Amniotic epithelial cell (primary cell): ENCODE measurements around the gene ZNG1B.
"Not testable (repeated sequence)": the region's sequence is repeated elsewhere in the genome, so short reads cannot be mapped to it uniquely, and the experiment has no call there.

Experiments
- DNase-seq: peaks from one replicate; pipeline ENCODE4 v3.0.0-alpha.2; 2010; ENCODE audit warnings: low read depth

The ZNG1B gene

DNA sequence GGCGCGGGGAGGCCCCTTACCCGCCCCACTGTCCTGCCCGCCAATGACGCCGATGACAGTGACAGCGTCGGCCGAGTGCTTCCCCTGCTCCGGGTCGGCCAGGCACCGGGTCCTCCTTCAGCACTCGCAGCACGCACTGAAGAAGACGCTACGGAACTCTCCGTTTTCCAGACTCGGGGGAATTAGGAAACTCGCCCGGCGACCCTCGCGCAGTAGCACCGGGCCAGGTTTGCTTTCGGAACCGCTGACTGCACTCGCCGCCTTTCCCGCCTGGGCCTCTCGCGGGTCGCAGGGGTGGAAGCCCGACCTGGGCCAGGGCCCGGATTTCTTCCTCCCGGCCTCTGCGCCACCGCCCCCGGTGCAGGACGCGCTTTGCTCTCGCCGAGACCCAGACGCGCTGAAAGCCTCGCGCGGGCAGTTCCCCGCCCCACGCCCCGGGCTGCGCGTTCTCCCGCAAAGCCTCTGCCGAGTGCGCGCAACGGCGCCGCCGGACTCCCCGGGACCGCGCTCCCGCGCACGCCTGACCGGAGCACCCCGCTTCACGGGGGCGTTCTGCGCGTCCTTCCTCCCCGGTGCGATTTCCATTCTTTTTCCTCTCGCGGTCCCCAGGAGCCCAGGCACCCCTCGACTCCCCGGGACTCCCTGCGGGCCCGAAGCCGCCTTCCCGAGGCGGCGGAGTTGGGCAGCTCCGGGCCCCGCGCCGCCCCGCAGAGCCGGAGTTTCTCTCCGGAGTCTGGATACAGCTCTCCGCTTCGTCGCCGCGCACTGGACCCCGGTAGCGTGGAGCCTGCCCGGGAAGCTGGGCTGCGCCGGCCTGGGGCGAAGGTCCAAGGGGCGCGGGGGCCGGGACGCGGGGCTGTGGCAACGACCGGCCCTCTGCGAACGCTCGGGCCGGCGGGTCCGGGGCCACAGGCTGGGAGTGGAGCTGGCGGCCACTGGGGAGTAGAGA, 65.9 kb downstream of the ZNG1B start:
- not testable (repeated sequence) for DNase-seq

DNA sequence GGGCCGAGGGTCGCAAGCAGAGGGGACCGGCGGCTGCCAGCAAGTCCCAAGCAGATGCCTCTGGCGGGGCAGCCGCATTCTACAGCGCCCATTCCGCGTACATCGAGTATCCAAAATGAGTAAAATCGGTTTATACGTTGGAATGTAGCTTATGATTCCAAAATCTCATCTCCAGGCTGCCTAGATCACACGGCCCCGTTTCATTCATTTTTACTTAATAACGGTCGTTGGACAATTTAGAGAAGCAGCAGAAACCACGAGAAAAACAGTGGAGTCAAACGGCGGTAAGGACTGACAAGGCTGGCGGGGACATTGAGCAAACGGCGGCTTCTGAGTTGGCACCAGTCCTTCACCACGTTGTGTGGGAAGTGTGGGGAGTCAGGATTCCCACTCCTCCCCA, 66.6 kb downstream of the ZNG1B start:
- DNase-seq, result not testable (repeated sequence)

- not testable (repeated sequence) for DNase-seq
These were observed 70.1 kb downstream of the ZNG1B start for GRCh38 chr2:113507394-113508140.

DNA sequence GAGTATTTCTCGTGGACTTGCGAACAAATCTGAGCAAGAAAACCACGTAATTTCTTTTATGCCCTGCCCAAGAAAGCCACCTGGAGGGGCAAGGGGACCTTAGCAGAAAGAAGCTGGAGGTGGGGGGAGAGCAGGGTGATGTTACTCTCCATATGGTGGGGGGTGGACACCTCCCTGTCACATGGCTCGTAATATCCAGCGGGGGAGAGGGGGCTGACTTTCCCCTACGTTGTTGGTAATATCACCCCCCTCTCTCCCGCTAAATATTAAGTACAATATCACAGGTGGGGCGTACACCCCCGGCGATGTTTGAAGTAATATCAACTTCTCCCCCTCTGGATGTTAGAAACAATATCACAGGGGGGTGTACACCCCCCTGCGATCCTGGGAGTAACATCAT, 70.7 kb downstream of the ZNG1B start:
- DNase-seq, result not testable (repeated sequence)

DNA sequence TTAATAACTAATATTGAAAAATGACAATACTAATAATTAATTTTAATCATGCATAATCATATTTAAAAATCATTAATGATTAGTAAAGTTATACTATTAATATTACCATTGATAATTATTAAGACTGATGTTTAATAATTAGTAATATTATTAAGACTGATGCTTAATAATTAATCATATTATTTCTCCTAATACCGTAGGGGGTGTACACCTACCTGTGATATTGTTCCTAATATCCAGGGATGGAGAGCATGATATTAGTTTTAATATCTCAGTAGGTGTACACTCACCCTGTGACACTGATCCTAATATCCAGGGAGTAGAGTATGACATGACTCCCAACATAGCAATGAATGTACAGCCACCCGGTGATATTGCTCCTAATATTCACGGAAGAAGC, 73.4 kb downstream of the ZNG1B start:
- not testable (repeated sequence) for DNase-seq

- DNase-seq, result not testable (repeated sequence)
These were observed 74.4 kb downstream of the ZNG1B start for GRCh38 chr2:113511859-113512258.

GRCh38 chr2:113515457-113515856, 78.0 kb downstream of the ZNG1B start:
- DNase-seq, result not testable (repeated sequence)

GRCh38 chr2:113515995-113516394, 78.5 kb downstream of the ZNG1B start:
- DNase-seq, result not testable (repeated sequence)

- not testable (repeated sequence) for DNase-seq
These were observed 79.5 kb downstream of the ZNG1B start for GRCh38 chr2:113517025-113517424.

DNA sequence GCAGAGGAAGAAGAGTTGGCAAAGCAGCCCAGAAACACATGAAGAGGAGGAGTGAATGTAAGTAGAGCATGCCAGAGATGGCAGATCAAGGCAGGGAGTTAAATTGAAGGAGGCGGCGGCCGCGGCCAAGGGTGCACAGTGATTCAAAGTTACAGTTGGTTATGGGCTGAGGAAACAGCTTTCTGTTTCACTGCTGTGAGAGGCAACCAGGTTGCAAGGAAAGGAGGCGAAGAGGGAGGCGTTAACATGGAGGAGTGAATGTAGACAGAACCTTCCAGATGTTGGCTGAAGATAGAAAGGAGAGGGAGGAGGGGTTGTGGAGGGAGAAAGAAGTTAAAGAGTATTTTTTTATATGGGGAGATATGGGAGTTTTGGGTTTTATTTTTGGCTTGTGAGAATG, 83.3 kb downstream of the ZNG1B start:
- DNase-seq, result peak; percentile 37

DNA sequence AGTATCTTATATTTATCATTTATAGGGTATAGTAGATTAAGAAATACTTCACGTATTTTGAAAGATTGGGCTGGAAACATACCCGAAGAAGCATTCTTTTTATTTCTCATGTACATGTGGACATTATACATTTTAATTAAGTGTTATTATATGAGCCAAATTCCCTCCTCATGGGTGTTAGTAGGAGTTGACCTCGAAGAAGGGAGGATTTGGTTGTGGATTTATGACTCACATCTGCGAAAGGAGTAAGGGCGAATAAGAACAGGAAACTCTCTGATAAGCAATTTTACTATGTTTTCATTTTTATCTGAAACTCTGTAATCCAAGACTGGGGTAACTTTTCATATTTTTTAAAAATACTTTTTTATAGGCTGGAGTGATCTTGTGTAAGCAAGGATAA, 84.0 kb downstream of the ZNG1B start:
- peak; percentile 54 for DNase-seq

GRCh38 chr2:113524986-113525385, 87.5 kb downstream of the ZNG1B start:
- DNase-seq, result not testable (repeated sequence)

DNA sequence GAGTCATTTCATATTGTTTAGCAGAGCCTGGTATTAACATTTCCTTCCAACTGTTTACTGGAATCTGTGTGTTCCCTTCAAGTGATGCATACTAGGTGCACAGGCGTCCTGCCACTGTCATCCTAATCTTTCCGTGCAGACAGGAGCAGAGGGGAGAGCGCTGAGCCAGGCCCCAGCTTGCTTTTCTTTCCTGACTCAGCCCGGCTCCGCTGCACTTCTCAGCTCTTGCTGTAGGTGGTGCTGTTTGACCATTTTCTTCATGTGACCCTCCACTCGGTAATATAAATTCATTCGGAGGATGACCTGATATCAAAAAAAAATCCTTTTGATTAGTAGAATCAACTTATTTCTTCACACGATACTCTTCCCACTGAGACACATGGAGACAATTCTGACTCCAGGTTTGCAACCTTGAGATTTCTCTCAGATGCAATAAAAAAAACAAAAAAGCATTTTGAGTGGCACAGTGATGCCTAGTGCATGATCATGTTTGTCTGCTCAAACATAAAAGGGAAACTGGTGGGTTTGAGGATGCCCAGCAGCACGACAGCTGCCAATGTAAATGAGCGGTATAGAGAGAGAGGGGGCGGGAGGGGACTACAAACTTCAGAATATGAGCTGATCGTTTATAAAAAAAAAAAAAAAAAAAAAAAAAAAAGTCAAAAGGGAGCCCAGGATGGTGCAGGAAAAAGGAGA, 90.0 kb downstream of the ZNG1B start:
- DNase-seq, result not testable (repeated sequence)

DNA sequence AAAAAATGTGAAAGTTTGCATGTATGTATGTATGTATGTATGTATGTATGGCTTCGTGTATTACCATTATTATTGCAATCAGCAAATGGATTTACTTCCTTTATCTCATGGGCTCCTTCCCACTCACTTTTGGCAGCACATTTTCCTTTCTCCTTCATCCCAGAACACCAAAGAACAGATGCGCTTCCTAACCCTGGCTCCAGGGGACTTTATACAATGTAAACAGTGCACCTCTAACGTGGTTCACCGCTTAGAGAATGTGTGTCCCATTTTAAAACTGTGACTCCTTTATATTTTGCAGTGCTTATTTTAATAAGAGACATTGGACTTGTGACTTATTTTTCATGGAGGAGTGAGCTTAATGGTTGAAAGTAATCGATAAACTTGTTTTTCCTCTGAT, 90.6 kb downstream of the ZNG1B start:
- not testable (repeated sequence) for DNase-seq

DNA sequence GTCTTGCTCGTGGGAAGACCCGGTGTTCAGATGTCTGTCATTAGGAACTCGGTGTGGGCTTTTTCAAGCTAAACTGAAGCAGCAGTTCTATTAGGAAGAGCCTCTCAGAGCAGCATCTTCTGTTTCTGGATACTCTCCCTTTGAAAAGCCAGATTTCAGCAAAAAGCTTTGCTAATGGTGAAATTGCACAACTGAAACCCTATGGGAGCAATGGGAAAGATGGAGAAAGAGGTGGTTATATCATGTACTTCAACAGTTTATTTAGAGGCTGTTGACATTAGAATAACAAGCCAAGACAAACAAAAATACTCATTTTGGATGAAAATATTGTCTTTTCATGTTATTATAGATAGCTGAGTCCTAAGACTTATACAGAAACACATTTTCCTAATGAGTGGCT, 91.4 kb downstream of the ZNG1B start:
- not testable (repeated sequence) for DNase-seq

DNA sequence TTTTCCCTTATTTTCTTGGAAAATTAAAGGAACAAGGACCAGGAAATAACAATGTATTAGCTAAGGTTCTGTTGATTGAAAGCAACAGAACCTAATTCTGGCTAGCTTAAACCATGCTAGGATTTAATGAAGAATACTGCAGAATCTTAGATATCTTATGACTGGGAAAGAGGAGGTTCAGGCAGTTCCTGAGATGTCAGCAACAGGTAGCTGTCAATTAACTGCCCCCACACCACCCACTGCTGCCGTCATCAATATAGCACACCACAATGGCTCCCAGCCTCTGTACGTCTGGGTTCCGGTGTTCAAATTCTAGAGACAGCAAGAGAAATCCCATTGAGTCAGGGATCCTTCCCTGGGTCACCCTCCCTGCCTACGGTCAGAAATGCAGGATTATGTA, 95.5 kb downstream of the ZNG1B start:
- not testable (repeated sequence) for DNase-seq

- not testable (repeated sequence) for DNase-seq
These were observed 99.1 kb downstream of the ZNG1B start for GRCh38 chr2:113536573-113536972.

GRCh38 chr2:113540834-113541203, 103.3 kb downstream of the ZNG1B start:
- DNase-seq, result not testable (repeated sequence)

- DNase-seq, result not testable (repeated sequence)
These were observed 103.9 kb downstream of the ZNG1B start for GRCh38 chr2:113541204-113541975.

- DNase-seq, result not testable (repeated sequence)
These were observed 104.5 kb downstream of the ZNG1B start for GRCh38 chr2:113541976-113542485.

GRCh38 chr2:113542529-113542928, 105.0 kb downstream of the ZNG1B start:
- DNase-seq, result not testable (repeated sequence)
